ENCODE measurements around the gene RNF213.
A peak's percentile ranks its signal among the peaks of the same experiment; 100 is the strongest.

Gene RNF213

GRCh38 chr17:80220054-80220735 lies 40.5 kb upstream of the RNF213 start, which contains the start of the genes SGSH and SLC26A11:
SGSH (minus strand) TSS chr17:80220333; CDS start chr17:80220313, 20 bp downstream.
SLC26A11 (plus strand) TSS chr17:80220427; CDS start chr17:80221561, 1,134 bp downstream.
- DNase-seq (ENCODE audit: low spot score): peak; percentile 88
- POLR2A ChIA-PET (ENCODE audit: low non-redundant PET): interaction anchor here (0.5 to 0.6 kb wide), 2 partner anchors 21 to 35 kb away, joined by 3 to 9 read pairs; no protein-coding TSS in a partner anchor
- H3K27ac ChIP-seq: peak within 1 kb of the TSS; percentile 70
- CTCF ChIA-PET: interaction anchor here (0.6 to 1.6 kb wide), 2 partner anchors 20 to 119 kb away, joined by 4 to 5 read pairs; partner anchors contain the start of gene GAA
- TF ChIP-seq CTCF (conservative IDR thresholded peaks at IDR 0.05; ENCODE audit: low read depth): no peak

GRCh38 chr17:80220736-80221215 lies 39.9 kb upstream of the RNF213 start:
- ChIA-PET CTCF (interaction anchor here (1.6 kb wide), 1 partner anchor 119 kb away, joined by 5 read pairs; the partner anchor contains the start of gene GAA), POLR2A (ENCODE audit: low non-redundant PET) (interaction anchor here (0.5 kb wide), 1 partner anchor 22 kb away, joined by 9 read pairs; no protein-coding TSS in a partner anchor)
- TF ChIP-seq CTCF (conservative IDR thresholded peaks at IDR 0.05; ENCODE audit: low read depth): no peak
- peak overlapping the region; percentile 70 for H3K27ac ChIP-seq
- no peak for DNase-seq (ENCODE audit: low spot score)

- no peak for TF ChIP-seq CTCF (conservative IDR thresholded peaks at IDR 0.05; ENCODE audit: low read depth)
- CTCF ChIA-PET: no interaction called here
Measured at GRCh38 chr17:80221351-80222105, 39.1 kb upstream of the RNF213 start.

GRCh38 chr17:80222376-80223141 lies 38.1 kb upstream of the RNF213 start:
- DNase-seq (ENCODE audit: low spot score): no peak
- POLR2A ChIA-PET (ENCODE audit: low non-redundant PET): no interaction called here
- CTCF ChIA-PET: no interaction called here
- no peak for TF ChIP-seq CTCF (conservative IDR thresholded peaks at IDR 0.05; ENCODE audit: low read depth)
- peak overlapping the region; percentile 9; the same call in 1 of the 2 replicates for H3K27ac ChIP-seq

More at GRCh38 chr17:80221351-80222105, 39.1 kb upstream of the RNF213 start:
- no peak for DNase-seq (ENCODE audit: low spot score)
- H3K27ac ChIP-seq: peak overlapping the region; percentile 70; the same call in 1 of the 2 replicates
- POLR2A ChIA-PET (ENCODE audit: low non-redundant PET): no interaction called here

GRCh38 chr17:80223142-80223815 lies 37.4 kb upstream of the RNF213 start:
- ChIA-PET CTCF (no interaction called here), POLR2A (ENCODE audit: low non-redundant PET) (no interaction called here)
- DNase-seq (ENCODE audit: low spot score): no peak
- peak overlapping the region; percentile 27 for H3K27ac ChIP-seq
- no peak for TF ChIP-seq CTCF (conservative IDR thresholded peaks at IDR 0.05; ENCODE audit: low read depth)
